22Rv1 (cell line): ENCODE data around the gene GRIA4.

Experiments
- ZFX ChIP-seq: fragments of 450-650 bp; IDR thresholded peaks from 2 replicates; pipeline ENCODE4 v1.6.1; 2017; ENCODE audit warnings: antibody characterized with exemption, borderline replicate concordance
- TF ChIP-seq, protein P1 (sequence below): fragments of 450-650 bp; IDR thresholded peaks from 2 replicates; pipeline ENCODE4 v1.5.1; 2017; ENCODE audit warnings: mild to moderate bottlenecking

DNA sequence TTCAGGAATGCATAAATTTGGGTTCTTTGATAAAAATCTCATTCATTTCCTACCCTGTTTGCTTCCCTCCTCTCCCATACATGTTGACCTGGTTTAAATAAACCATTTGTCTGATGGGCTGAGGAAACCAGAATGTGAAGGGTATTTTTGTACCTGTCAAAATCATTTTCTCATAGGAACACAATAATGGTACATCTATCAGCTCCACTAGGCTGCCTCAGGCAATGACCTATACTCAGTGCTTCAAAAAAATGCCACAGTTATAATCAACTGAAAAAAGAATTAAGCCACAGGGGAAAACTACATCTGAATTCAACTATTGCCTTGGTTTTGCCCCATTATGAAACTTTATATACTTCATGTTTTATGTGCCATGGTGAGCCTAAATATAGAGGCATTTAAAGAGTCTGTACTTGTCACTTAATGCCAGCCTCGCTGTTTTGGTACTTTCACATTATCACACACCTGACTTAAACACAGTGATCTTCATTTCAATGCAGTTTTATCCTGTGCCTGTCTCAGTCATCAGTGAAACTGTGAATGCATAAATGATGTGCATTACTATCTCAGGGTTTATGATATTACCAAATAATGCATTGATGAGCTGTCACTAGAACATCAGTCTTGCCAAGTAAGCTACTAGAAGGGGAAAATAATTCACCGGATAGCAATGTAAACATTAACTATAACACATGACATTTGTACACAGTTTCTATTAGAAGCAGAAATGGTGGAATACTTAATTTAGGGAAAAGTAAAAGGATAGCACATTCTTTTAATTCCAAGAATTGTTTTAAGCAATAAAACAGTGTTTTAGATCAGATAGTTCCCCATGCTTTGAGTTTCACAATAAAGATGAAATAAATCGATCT lies 319.4 kb downstream of the GRIA4 start:
- TF ChIP-seq, protein P1, sequence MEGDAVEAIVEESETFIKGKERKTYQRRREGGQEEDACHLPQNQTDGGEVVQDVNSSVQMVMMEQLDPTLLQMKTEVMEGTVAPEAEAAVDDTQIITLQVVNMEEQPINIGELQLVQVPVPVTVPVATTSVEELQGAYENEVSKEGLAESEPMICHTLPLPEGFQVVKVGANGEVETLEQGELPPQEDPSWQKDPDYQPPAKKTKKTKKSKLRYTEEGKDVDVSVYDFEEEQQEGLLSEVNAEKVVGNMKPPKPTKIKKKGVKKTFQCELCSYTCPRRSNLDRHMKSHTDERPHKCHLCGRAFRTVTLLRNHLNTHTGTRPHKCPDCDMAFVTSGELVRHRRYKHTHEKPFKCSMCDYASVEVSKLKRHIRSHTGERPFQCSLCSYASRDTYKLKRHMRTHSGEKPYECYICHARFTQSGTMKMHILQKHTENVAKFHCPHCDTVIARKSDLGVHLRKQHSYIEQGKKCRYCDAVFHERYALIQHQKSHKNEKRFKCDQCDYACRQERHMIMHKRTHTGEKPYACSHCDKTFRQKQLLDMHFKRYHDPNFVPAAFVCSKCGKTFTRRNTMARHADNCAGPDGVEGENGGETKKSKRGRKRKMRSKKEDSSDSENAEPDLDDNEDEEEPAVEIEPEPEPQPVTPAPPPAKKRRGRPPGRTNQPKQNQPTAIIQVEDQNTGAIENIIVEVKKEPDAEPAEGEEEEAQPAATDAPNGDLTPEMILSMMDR, result no peak
- TF ChIP-seq ZFX, result no peak
